COR-L47 (cell line): Measurements from ENCODE around the gene MAU2.
A peak's percentile ranks its signal among the peaks of the same experiment; 100 is the strongest.
"Not testable (repeated sequence)": the region's sequence is repeated elsewhere in the genome, so short reads cannot be mapped to it uniquely, and the experiment has no call there.

Experiments
- DNase-seq: peaks from one replicate; lab custom pipeline; 2025; lab: John Stamatoyannopoulos, UW

Gene MAU2

GRCh38 chr19:19382118-19382517, 61.5 kb downstream of the MAU2 start:
- DNase-seq: no peak

GRCh38 chr19:19384486-19384885, 63.9 kb downstream of the MAU2 start:
- no peak for DNase-seq

- peak; percentile 99 for DNase-seq
Observed at GRCh38 chr19:19385131-19385895, 64.7 kb downstream of the MAU2 start.

- DNase-seq: no peak
Observed at GRCh38 chr19:19385896-19386869, 65.6 kb downstream of the MAU2 start.

- DNase-seq: no peak
Observed at GRCh38 chr19:19387108-19387507, 66.5 kb downstream of the MAU2 start.

- no peak for DNase-seq
Observed at GRCh38 chr19:19388568-19389555, 68.2 kb downstream of the MAU2 start.

GRCh38 chr19:19389683-19390082, 69.1 kb downstream of the MAU2 start:
- DNase-seq: not testable (repeated sequence)

GRCh38 chr19:19394333-19394732, 73.7 kb downstream of the MAU2 start:
- not testable (repeated sequence) for DNase-seq

GRCh38 chr19:19399733-19400433, 79.3 kb downstream of the MAU2 start:
- DNase-seq: no peak

- no peak for DNase-seq
Observed at GRCh38 chr19:19402656-19403372, 82.2 kb downstream of the MAU2 start.

- DNase-seq: no peak
Observed at GRCh38 chr19:19403373-19403901, 82.8 kb downstream of the MAU2 start.

- DNase-seq: peak; percentile 73
Observed at GRCh38 chr19:19404879-19405860, 84.5 kb downstream of the MAU2 start, which contains the start of gene GATAD2A. Gene GATAD2A (plus strand): TSS chr19:19405675. CDS start chr19:19465346, 59,671 bp downstream.

- peak; percentile 23 for DNase-seq
Observed at GRCh38 chr19:19405971-19406877, 85.6 kb downstream of the MAU2 start.

- no peak for DNase-seq
Observed at GRCh38 chr19:19406878-19407632, 86.4 kb downstream of the MAU2 start.

- no peak for DNase-seq
Observed at GRCh38 chr19:19407633-19407930, 87.0 kb downstream of the MAU2 start.
